GM23338 (cell line): ENCODE data around the gene KDM4B. TPM values are rescaled to one million over a fixed set of nuclear protein-coding genes. Genes with fewer than 3 reads are reported as not detected.

ENCODE experiments used
- ATAC-seq: fragments of 200-7000 bp; cut with Tn5 transposase; 3 replicates; pipeline ENCODE4 v1.9.1; 2020
- DNase-seq: peaks from one replicate; pipeline ENCODE4 v3.0.0-alpha.2; 2015; ENCODE audit warnings: low spot score
- H2AFZ ChIP-seq: fragments of 200-600 bp; sonication (generic); 2 replicates; pipeline ENCODE4 v1.8.0; 2016; ENCODE audit warnings: antibody characterized with exemption, mild to moderate bottlenecking, moderate library complexity
- H3F3A ChIP-seq: fragments of 200-600 bp; sonication (generic); replicated peaks from 2 replicates; pipeline ENCODE4 v1.8.0; 2017; ENCODE audit warnings: antibody characterized with exemption, mixed run types, low read depth
- H3K27ac ChIP-seq: fragments of 200-600 bp; sonication (generic); 2 replicates; pipeline ENCODE4 v1.6.1; 2016; ENCODE audit warnings: low read depth
- H3K27me3 ChIP-seq: fragments of 200-600 bp; sonication (generic); 2 replicates; pipeline ENCODE4 v1.8.0; 2016; ENCODE audit warnings: mild to moderate bottlenecking, mixed run types, moderate library complexity; ENCODE audit not compliant: insufficient read depth
- H3K36me3 ChIP-seq: fragments of 200-600 bp; sonication (generic); 2 replicates; pipeline ENCODE4 v1.8.0; 2016; ENCODE audit warnings: mild to moderate bottlenecking; ENCODE audit not compliant: insufficient read depth
- H3K4me1 ChIP-seq: fragments of 200-600 bp; sonication (generic); 2 replicates; pipeline ENCODE4 v1.8.0; 2016; ENCODE audit warnings: mild to moderate bottlenecking, moderate library complexity; ENCODE audit not compliant: insufficient read depth
- H3K4me2 ChIP-seq: fragments of 200-600 bp; sonication (generic); 2 replicates; pipeline ENCODE4 v1.7.1; 2017; ENCODE audit warnings: mixed run types
- H3K4me3 ChIP-seq: fragments of 200-600 bp; sonication (generic); 2 replicates; pipeline ENCODE4 v1.6.1; 2016; ENCODE audit warnings: mixed run types
- H3K79me2 ChIP-seq: fragments of 200-600 bp; sonication (generic); replicated peaks from 2 replicates; pipeline ENCODE4 v1.8.0; 2017; ENCODE audit warnings: mild to moderate bottlenecking; ENCODE audit not compliant: insufficient read depth
- H3K9me2 ChIP-seq: fragments of 200-600 bp; sonication (generic); 2 replicates; pipeline ENCODE4 v1.8.0; 2017; ENCODE audit not compliant: insufficient read depth
- H4K20me1 ChIP-seq: fragments of 200-600 bp; sonication (generic); replicated peaks from 2 replicates; pipeline ENCODE4 v1.8.0; 2017; ENCODE audit warnings: mild to moderate bottlenecking; ENCODE audit not compliant: insufficient read depth
- H3K27ac Mint-ChIP-seq: 2 replicates; pipeline ENCODE4 v1.8.0; 2020; ENCODE audit warnings: inconsistent platforms, mild to moderate bottlenecking, moderate library complexity, mixed read lengths
- H3K27me3 Mint-ChIP-seq: 3 replicates; pipeline ENCODE4 v1.8.0; 2022; ENCODE audit warnings: low read depth, mild to moderate bottlenecking, moderate library complexity, mixed read lengths, inconsistent platforms; ENCODE audit not compliant: insufficient read depth, poor library complexity
- H3K36me3 Mint-ChIP-seq: 3 replicates; pipeline ENCODE4 v1.8.0; 2021; ENCODE audit warnings: low read depth, mild to moderate bottlenecking, inconsistent platforms, moderate library complexity, mixed read lengths
- H3K4me1 Mint-ChIP-seq: 3 replicates; pipeline ENCODE4 v1.8.0; 2020; ENCODE audit warnings: mild to moderate bottlenecking, inconsistent platforms, mixed read lengths
- H3K4me3 Mint-ChIP-seq: 3 replicates; pipeline ENCODE4 v1.8.0; 2021; ENCODE audit warnings: moderate library complexity, mild to moderate bottlenecking, inconsistent platforms, mixed read lengths
- H3K9me3 Mint-ChIP-seq: 3 replicates; pipeline ENCODE4 v1.8.0; 2020; ENCODE audit warnings: moderate library complexity, mild to moderate bottlenecking, inconsistent platforms, mixed read lengths
- CREB1 ChIP-seq: fragments of 250-450 bp; sonication (Bioruptor Pico); IDR thresholded peaks from 2 replicates; pipeline ENCODE4 v1.5.0; 2020; ENCODE audit warnings: low read depth, mild to moderate bottlenecking, moderate library complexity
- ETS1 ChIP-seq: IDR thresholded peaks from 2 replicates; pipeline ENCODE4 v1.6.1; 2016; ENCODE audit warnings: antibody characterized with exemption
- EZH2 ChIP-seq: fragments of 200-600 bp; sonication (generic); IDR thresholded peaks from one replicate; pipeline ENCODE4 v1.8.0; 2017; ENCODE audit warnings: antibody characterized with exemption, mild to moderate bottlenecking, low read depth; ENCODE audit not compliant: unreplicated experiment
- EZH2phosphoT487 ChIP-seq: fragments of 200-600 bp; sonication (generic); IDR thresholded peaks from one replicate; pipeline ENCODE4 v1.8.1; 2018; ENCODE audit warnings: antibody characterized with exemption; ENCODE audit not compliant: unreplicated experiment
- JUNB ChIP-seq: IDR thresholded peaks from one replicate; pipeline ENCODE4 v1.6.1; 2016; ENCODE audit warnings: antibody characterized with exemption; ENCODE audit not compliant: unreplicated experiment
- NANOG ChIP-seq: IDR thresholded peaks from 2 replicates; pipeline ENCODE4 v1.6.1; 2016; ENCODE audit warnings: antibody characterized with exemption, borderline replicate concordance
- POLR2AphosphoS5 ChIP-seq: IDR thresholded peaks from 2 replicates; pipeline ENCODE4 v1.6.1; 2016; ENCODE audit warnings: antibody characterized with exemption, low read depth
- REST ChIP-seq: IDR thresholded peaks from one replicate; pipeline ENCODE4 v1.6.1; 2018; ENCODE audit warnings: antibody characterized with exemption; ENCODE audit not compliant: unreplicated experiment
- STAT1 ChIP-seq: IDR thresholded peaks from one replicate; pipeline ENCODE4 v1.6.1; 2016; ENCODE audit warnings: antibody characterized with exemption; ENCODE audit not compliant: unreplicated experiment
- ZNF114 ChIP-seq: fragments of 250-450 bp; sonication (Bioruptor Pico); IDR thresholded peaks from 2 replicates; pipeline ENCODE4 v1.5.0; 2020; ENCODE audit warnings: mild to moderate bottlenecking, moderate library complexity
- ZNF331 ChIP-seq: fragments of 250-450 bp; sonication (Bioruptor Pico); IDR thresholded peaks from 2 replicates; pipeline ENCODE4 v1.5.0; 2020; ENCODE audit warnings: low read depth, mild to moderate bottlenecking, moderate library complexity
- ZNF462 ChIP-seq: fragments of 250-450 bp; sonication (Bioruptor Pico); IDR thresholded peaks from 2 replicates; pipeline ENCODE4 v1.5.0; 2020; ENCODE audit warnings: mild to moderate bottlenecking, moderate library complexity
- polyA plus RNA-seq: library from polyadenylated mRNA; unstranded; fragments of >200 nt; fragmentation: Nextera tagmentation; extraction: Ambion mirVana; gene quantifications from 2 replicates; pipeline ENCODE4 v1.2.1, GENCODE V29; 2016
- total RNA-seq: library from RNA; depleted of rRNA; stranded (reverse); fragments of >200 nt; shearing (Covaris generic); gene quantifications from 2 replicates; pipeline ENCODE4 v1.2.3, GENCODE V29; 2014
- TF ChIP-seq, protein P1 (sequence below), 2 experiments: fragments of 200-600 bp in 1 of 2; sonication (generic) in 1 of 2; conservative IDR thresholded peaks; 2 replicates each; pipeline versions ENCODE4 v1.5.1 to v1.6.1; 2016 to 2017; ENCODE audit warnings: antibody characterized with exemption in 2 of 2, low read depth in 2 of 2, mild to moderate bottlenecking in 2 of 2, moderate library complexity in 1 of 2

Gene KDM4B
- total and polyA plus RNA-seq, 2 experiments from 2014 or later, result 9.1 to 27.6 TPM

GRCh38 chr19:5098646-5099045 is 129.7 kb downstream of the KDM4B start:
- H3K4me3 ChIP-seq, result no peak overlapping the region
- peaks cover 2% of the 10 kb centered on the region; the same call in 1 of the 3 replicates for H3K4me1 Mint-ChIP-seq
- peaks cover 45% of the 10 kb centered on the region for H3K36me3 Mint-ChIP-seq
- H3K27ac Mint-ChIP-seq, result no peak overlapping the region
- peaks cover 5% of the 10 kb centered on the region; the same call in 1 of the 2 replicates for H3K36me3 ChIP-seq
- peaks cover 20% of the 10 kb centered on the region for H3K27me3 Mint-ChIP-seq
- H3K9me2 ChIP-seq, result no peaks in the 10 kb centered on the region
- no peaks in the 10 kb centered on the region for H4K20me1 ChIP-seq
- no peak overlapping the region for H3K4me2 ChIP-seq
- no peaks in the 10 kb centered on the region for H3K4me1 ChIP-seq
- ATAC-seq, result no peak
- no peaks in the 10 kb centered on the region for H3K27me3 ChIP-seq
- TF ChIP-seq REST (no peak), CREB1 (CRISPR knock-in tag) (no peak), EZH2 (no peak), ZNF462 (CRISPR knock-in tag) (no peak), STAT1 (no peak), NANOG (no peak), ETS1 (no peak), EZH2phosphoT487 (no peak), POLR2AphosphoS5 (no peak), ZNF331 (no peak), ZNF114 (CRISPR knock-in tag) (no peak), JUNB (no peak)
- TF ChIP-seq, protein P1, sequence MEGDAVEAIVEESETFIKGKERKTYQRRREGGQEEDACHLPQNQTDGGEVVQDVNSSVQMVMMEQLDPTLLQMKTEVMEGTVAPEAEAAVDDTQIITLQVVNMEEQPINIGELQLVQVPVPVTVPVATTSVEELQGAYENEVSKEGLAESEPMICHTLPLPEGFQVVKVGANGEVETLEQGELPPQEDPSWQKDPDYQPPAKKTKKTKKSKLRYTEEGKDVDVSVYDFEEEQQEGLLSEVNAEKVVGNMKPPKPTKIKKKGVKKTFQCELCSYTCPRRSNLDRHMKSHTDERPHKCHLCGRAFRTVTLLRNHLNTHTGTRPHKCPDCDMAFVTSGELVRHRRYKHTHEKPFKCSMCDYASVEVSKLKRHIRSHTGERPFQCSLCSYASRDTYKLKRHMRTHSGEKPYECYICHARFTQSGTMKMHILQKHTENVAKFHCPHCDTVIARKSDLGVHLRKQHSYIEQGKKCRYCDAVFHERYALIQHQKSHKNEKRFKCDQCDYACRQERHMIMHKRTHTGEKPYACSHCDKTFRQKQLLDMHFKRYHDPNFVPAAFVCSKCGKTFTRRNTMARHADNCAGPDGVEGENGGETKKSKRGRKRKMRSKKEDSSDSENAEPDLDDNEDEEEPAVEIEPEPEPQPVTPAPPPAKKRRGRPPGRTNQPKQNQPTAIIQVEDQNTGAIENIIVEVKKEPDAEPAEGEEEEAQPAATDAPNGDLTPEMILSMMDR (conservative IDR thresholded peaks at IDR 0.05; ENCODE audit: low read depth in 2 of 2), result no peak
- no peak overlapping the region for H2AFZ ChIP-seq
- no peak overlapping the region for H3K27ac ChIP-seq
- no peak overlapping the region for H3K4me3 Mint-ChIP-seq
- DNase-seq, result no peak
- peaks cover 27% of the 10 kb centered on the region for H3K9me3 Mint-ChIP-seq
- no peaks in the 10 kb centered on the region for H3K79me2 ChIP-seq
- H3F3A ChIP-seq, result no peaks in the 10 kb centered on the region
